ENCODE data around the gene PRKACA.

DNA sequence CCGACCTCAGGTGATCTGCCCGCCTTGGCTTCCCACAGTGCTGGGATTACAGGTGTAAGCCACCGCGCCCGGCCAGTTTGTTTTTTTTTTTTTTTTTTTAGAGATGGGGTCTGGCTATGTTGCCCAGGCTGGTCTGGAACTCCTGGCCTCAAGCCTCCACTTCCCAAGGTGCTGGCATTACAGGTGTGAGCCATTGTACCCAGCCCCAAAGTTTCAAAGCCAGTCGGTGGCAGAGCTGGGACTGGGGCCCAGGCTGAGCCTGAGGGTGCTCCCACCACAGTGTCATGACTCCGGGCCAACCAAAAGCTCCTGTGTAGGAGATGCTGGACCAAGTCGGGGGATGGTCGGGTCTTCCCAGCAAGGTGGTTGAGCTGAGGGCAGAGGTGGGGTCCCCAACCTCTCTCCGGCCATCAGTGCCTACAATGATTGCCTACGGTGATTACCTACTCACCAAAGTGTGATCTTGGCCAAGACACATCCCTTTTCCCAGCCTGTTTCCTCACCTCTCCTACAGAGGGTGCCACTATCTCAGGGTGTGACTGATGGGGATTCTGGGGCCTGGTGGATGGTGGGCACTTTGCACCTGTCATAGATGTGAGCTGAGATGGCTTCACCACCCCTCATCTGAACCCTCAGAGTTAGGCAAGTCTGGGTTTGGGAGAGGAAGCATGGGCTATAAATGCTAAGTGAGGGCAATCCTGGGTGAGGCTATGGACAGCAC is 21.1 kb downstream of the PRKACA start:
- TF ChIP-seq, protein P1, sequence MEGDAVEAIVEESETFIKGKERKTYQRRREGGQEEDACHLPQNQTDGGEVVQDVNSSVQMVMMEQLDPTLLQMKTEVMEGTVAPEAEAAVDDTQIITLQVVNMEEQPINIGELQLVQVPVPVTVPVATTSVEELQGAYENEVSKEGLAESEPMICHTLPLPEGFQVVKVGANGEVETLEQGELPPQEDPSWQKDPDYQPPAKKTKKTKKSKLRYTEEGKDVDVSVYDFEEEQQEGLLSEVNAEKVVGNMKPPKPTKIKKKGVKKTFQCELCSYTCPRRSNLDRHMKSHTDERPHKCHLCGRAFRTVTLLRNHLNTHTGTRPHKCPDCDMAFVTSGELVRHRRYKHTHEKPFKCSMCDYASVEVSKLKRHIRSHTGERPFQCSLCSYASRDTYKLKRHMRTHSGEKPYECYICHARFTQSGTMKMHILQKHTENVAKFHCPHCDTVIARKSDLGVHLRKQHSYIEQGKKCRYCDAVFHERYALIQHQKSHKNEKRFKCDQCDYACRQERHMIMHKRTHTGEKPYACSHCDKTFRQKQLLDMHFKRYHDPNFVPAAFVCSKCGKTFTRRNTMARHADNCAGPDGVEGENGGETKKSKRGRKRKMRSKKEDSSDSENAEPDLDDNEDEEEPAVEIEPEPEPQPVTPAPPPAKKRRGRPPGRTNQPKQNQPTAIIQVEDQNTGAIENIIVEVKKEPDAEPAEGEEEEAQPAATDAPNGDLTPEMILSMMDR (IDR thresholded peaks at IDR 0.05; ENCODE audit: extremely low read depth in 1 of 2, insufficient read depth in 1 of 2, low read depth in 1 of 2, low read length in 2 of 2) = no peak
- TF ChIP-seq EZH2 (IDR thresholded peaks at IDR 0.05; ENCODE audit: borderline replicate concordance, low read depth, low read length, severe bottlenecking) (no peak), GATA2 (IDR thresholded peaks at IDR 0.05; ENCODE audit: insufficient read depth, insufficient read length, low read depth, low read length) (no peak), POLR2A (IDR thresholded peaks at IDR 0.05; ENCODE audit: low read depth, low read length) (no peak), POLR2AphosphoS5 (IDR thresholded peaks at IDR 0.05; ENCODE audit: insufficient read depth, low read depth, low read length) (no peak), MYC (IDR thresholded peaks at IDR 0.05; ENCODE audit: low read depth, low read length) (no peak), JUN (IDR thresholded peaks at IDR 0.05; ENCODE audit: borderline replicate concordance, insufficient read depth, insufficient read length, low read depth) (no peak), FOS (IDR thresholded peaks at IDR 0.05; ENCODE audit: borderline replicate concordance, insufficient read depth, low read length) (no peak)
- TF ChIP-seq, protein P2, sequence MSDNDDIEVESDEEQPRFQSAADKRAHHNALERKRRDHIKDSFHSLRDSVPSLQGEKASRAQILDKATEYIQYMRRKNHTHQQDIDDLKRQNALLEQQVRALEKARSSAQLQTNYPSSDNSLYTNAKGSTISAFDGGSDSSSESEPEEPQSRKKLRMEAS (IDR thresholded peaks at IDR 0.05; ENCODE audit: insufficient read depth, insufficient read length) = no peak

Data from endothelial cell of umbilical vein (primary cell).